ENCODE results near the gene CTSA.

CTSA gene

DNA sequence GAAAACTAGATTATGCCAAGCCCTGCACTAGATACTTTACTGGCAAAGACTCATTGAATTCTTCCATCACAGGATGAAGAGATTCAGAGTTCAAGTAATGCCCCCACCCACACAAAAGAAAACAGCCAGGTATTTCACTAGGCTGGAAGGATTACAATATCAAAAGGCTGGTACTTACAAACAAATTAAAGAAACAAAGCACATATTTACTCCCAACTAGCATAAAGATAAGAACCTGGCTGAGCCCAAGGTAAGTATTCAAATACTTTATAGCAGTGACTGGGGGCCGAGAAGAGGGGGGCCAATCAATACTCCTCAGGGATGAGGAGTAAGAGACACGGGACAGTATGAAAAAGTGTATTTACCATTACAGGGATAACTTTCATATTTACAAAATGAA is 37.7 kb upstream of the CTSA start:
- H3K36me3 Mint-ChIP-seq (ENCODE audit: low read depth) = peaks cover 28% of the 10 kb centered on the region
- H3K4me1 Mint-ChIP-seq = peaks cover 36% of the 10 kb centered on the region
- H3K27ac Mint-ChIP-seq = no peak overlapping the region
- no peak overlapping the region for H3K4me3 Mint-ChIP-seq
- H3K27me3 Mint-ChIP-seq (ENCODE audit: low read depth, poor library complexity) = no peaks in the 10 kb centered on the region
- DNase-seq = no peak
- H3K9me3 Mint-ChIP-seq = no peaks in the 10 kb centered on the region
- TF ChIP-seq, protein P1, sequence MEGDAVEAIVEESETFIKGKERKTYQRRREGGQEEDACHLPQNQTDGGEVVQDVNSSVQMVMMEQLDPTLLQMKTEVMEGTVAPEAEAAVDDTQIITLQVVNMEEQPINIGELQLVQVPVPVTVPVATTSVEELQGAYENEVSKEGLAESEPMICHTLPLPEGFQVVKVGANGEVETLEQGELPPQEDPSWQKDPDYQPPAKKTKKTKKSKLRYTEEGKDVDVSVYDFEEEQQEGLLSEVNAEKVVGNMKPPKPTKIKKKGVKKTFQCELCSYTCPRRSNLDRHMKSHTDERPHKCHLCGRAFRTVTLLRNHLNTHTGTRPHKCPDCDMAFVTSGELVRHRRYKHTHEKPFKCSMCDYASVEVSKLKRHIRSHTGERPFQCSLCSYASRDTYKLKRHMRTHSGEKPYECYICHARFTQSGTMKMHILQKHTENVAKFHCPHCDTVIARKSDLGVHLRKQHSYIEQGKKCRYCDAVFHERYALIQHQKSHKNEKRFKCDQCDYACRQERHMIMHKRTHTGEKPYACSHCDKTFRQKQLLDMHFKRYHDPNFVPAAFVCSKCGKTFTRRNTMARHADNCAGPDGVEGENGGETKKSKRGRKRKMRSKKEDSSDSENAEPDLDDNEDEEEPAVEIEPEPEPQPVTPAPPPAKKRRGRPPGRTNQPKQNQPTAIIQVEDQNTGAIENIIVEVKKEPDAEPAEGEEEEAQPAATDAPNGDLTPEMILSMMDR (IDR thresholded peaks at IDR 0.05) = no peak

DNA sequence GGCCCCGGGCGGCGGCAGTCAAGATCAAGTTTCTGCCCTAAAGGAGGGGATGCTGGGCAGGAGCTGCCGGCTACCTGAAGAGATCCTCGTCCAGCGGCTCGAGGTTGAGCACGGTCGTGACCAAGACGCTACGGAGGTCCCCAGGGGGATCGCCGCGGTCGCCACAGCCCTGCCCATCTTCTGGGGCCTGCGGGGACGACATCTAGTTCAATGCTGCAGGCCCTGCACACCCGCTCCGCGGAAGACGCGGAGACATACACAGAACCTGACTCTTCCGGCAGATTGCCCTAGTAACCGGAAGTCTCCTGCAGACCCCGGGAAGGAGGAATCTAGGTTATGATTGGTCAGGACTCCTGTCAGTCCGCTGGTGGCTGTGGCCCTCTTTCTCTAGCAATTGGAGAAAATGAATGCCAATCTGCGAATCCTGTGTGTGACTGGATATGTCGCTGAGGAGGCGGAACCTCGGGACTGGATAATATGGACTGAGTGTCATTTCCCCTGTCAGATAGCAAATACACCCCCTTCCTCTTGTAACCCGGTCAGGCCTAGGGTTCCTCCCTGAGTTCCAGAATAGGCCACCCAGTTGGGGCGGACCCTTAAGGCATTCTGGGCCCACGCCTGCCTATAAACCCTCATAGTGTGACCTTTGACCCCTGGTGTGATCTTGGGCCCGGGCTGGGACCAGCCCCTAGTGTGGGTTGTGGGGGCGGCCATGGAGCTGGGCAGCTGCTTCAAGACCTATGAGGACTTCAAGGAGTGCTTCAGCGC is 33.8 kb upstream of the CTSA start, which contains the start of the genes ACOT8 and ZSWIM3:
Gene ACOT8 (minus strand): TSS at position 279 of the 768 bp plus-strand sequence. CDS start 77 bp downstream, at position 202.
Gene ZSWIM3 (plus strand): TSS at position 501 of the 768 bp plus-strand sequence. CDS start 212 bp downstream, at position 713.
- H3K9me3 Mint-ChIP-seq = no peaks in the 10 kb centered on the region
- peak; percentile 93 for DNase-seq
- peaks cover 16% of the 10 kb centered on the region for H3K36me3 Mint-ChIP-seq (ENCODE audit: low read depth)
- peak within 1 kb of the TSS; percentile 95 for H3K4me3 Mint-ChIP-seq
- H3K27me3 Mint-ChIP-seq (ENCODE audit: low read depth, poor library complexity) = peaks cover 3% of the 10 kb centered on the region
- H3K4me1 Mint-ChIP-seq = peaks cover 63% of the 10 kb centered on the region
- TF ChIP-seq, protein P1 (IDR thresholded peaks at IDR 0.05) = no peak
- H3K27ac Mint-ChIP-seq = peak within 1 kb of the TSS; percentile 97

DNA sequence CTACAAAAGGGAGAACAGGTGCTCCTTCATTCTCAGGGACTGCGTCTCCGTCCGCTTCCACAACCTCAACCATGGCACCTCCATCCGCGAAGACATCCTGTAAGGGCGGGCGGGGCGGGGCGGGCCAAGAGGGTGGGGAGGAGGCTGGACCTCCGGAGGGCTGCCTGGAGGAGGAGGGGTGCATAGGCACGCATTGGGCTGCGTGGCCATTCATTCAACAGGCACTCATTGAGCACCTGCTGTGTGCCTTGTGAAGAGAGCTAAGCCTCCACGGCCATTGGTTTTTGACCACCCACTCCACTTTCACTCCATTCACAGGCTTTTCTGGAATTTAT is 33.3 kb upstream of the CTSA start:
- Mint-ChIP-seq H3K4me1 (peaks cover 61% of the 10 kb centered on the region), H3K27me3 (ENCODE audit: low read depth, poor library complexity) (peaks cover 3% of the 10 kb centered on the region), H3K4me3 (peak overlapping the region; percentile 95), H3K36me3 (ENCODE audit: low read depth) (peaks cover 14% of the 10 kb centered on the region), H3K9me3 (no peaks in the 10 kb centered on the region), H3K27ac (peak overlapping the region; percentile 81)
- DNase-seq = no peak
- TF ChIP-seq, protein P1 (IDR thresholded peaks at IDR 0.05) = no peak

DNA sequence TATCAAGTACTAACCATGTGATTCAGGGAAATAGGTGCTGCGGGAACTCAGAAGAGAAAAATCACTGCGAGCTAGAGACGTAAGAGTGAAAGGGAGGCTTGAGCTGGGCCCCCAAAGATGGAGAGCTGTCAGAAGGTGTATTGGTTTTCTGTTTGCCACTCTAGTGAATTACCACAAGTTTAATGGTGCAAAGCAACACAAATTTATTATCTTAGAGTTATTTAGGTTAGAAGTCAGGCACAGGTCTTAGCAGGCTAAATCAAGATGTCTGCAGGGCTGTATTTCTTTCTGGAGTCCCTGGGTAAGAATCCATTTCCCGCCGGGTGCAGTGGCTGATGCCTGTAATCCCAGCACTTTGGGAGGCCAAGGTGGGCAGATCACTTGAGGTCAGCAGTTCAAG is 31.2 kb upstream of the CTSA start:
- Mint-ChIP-seq H3K36me3 (ENCODE audit: low read depth) (peaks cover 3% of the 10 kb centered on the region), H3K4me1 (peaks cover 54% of the 10 kb centered on the region), H3K27ac (peak overlapping the region; percentile 6), H3K9me3 (no peaks in the 10 kb centered on the region), H3K4me3 (no peak overlapping the region), H3K27me3 (ENCODE audit: low read depth, poor library complexity) (peaks cover 9% of the 10 kb centered on the region)
- TF ChIP-seq, protein P1 (IDR thresholded peaks at IDR 0.05) = no peak
- DNase-seq = no peak

DNA sequence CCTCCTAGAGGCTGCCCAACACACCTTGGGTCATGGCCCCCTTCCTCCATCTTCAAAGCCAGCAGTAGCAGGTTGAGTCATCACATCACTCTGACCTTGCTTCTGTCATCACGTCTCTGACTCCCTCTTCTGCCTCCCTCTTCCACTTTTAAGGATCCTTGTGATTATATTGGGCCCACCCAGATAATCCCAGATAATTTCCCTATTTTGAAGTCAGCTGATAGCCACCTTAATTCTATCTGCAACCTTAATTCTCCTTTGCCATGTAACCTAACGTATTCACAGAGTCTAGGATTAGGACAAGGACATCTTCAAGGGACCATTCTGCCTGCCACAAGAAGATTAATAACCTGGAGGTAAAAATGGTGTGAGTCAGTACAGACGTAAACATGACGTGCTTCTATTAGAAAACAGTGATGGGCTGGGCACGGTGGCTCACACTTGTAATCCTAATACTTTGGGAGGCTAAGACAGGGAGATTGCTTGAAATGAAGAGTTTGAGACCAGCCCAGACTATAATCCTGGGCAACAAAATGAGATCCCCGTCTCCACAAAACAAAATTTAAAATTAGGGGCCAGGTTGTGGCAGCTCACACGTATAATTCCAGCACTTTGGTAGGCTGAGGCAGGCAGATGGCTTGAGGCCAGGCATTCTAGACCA is 30.4 kb upstream of the CTSA start:
- no peak overlapping the region for H3K27ac Mint-ChIP-seq
- no peaks in the 10 kb centered on the region for H3K9me3 Mint-ChIP-seq
- peaks cover 9% of the 10 kb centered on the region for H3K27me3 Mint-ChIP-seq (ENCODE audit: low read depth, poor library complexity)
- DNase-seq = no peak
- H3K4me1 Mint-ChIP-seq = peaks cover 49% of the 10 kb centered on the region
- TF ChIP-seq, protein P1 (IDR thresholded peaks at IDR 0.05) = no peak
- no peak overlapping the region for H3K4me3 Mint-ChIP-seq
- H3K36me3 Mint-ChIP-seq (ENCODE audit: low read depth) = no peaks in the 10 kb centered on the region
